ENCODE results near the gene MSI2.

Gene MSI2

DNA sequence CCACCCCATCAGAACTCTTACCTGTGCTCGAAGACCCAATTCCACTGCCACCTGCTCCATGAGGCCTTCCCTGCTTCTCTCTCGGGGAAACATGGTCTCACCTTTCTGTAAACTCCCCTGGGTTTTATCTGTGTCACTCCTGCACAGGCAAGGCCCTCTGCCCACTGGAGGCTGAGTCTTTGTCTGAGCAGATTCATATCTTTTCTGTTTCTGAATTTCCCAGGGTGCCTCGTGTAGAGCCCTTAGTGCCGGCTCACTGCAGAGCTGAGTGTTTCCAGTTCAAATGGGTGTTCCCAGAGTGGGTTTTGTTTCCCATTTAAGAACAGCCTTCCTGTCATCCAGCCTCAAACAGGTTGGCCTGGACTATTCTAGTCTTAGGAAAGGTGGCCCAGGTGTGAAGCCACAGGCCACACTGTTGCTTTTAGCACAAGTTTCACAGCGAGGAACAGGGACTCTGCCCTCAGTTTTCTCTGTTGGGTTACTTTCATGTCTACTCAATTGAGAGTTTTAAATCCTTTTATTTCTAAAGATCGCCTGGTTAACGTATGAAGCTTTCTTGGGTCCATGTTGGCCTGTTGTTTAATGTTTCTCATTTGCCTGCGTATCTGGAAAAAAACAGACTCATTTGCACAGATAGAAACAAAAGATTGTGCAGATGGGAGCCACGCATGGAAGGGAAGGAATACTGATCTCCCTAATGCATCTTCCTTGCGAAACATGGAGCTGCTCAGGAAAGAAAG lies 228.7 kb downstream of the MSI2 start:
- no peak overlapping the region for H2AFZ ChIP-seq (ENCODE audit: low read depth, low read length)
- no peak overlapping the region for H3K4me3 ChIP-seq (ENCODE audit: low read length)
- H3K4me1 ChIP-seq (ENCODE audit: insufficient read depth, low read length): peaks cover 28% of the 10 kb centered on the region
- H3K9me3 ChIP-seq (ENCODE audit: low read length): no peaks in the 10 kb centered on the region
- no peaks in the 10 kb centered on the region for H3K36me3 ChIP-seq (ENCODE audit: insufficient read depth, low read length)
- no peaks in the 10 kb centered on the region for H3K27me3 ChIP-seq (ENCODE audit: insufficient read depth, low read length)

GRCh38 chr17:57485566-57485865 lies 229.2 kb downstream of the MSI2 start:
- Histone ChIP-seq H3K27me3 (ENCODE audit: insufficient read depth, low read length) (no peaks in the 10 kb centered on the region), H2AFZ (ENCODE audit: low read depth, low read length) (no peak overlapping the region), H3K9me3 (ENCODE audit: low read length) (no peaks in the 10 kb centered on the region), H3K4me1 (ENCODE audit: insufficient read depth, low read length) (peaks cover 28% of the 10 kb centered on the region), H3K36me3 (ENCODE audit: insufficient read depth, low read length) (no peaks in the 10 kb centered on the region), H3K4me3 (ENCODE audit: low read length) (no peak overlapping the region)

GRCh38 chr17:57485916-57486881 lies 229.9 kb downstream of the MSI2 start:
- Histone ChIP-seq H2AFZ (ENCODE audit: low read depth, low read length) (no peak overlapping the region), H3K36me3 (ENCODE audit: insufficient read depth, low read length) (no peaks in the 10 kb centered on the region), H3K27me3 (ENCODE audit: insufficient read depth, low read length) (no peaks in the 10 kb centered on the region), H3K4me1 (ENCODE audit: insufficient read depth, low read length) (peaks cover 28% of the 10 kb centered on the region), H3K4me3 (ENCODE audit: low read length) (no peak overlapping the region), H3K9me3 (ENCODE audit: low read length) (no peaks in the 10 kb centered on the region)

- Histone ChIP-seq H3K27me3 (ENCODE audit: insufficient read depth, low read length) (no peaks in the 10 kb centered on the region), H3K4me1 (ENCODE audit: insufficient read depth, low read length) (peaks cover 28% of the 10 kb centered on the region), H3K36me3 (ENCODE audit: insufficient read depth, low read length) (no peaks in the 10 kb centered on the region), H3K9me3 (ENCODE audit: low read length) (no peaks in the 10 kb centered on the region), H2AFZ (ENCODE audit: low read depth, low read length) (no peak overlapping the region), H3K4me3 (ENCODE audit: low read length) (no peak overlapping the region)
These were observed 230.6 kb downstream of the MSI2 start for GRCh38 chr17:57486882-57487301.

DNA sequence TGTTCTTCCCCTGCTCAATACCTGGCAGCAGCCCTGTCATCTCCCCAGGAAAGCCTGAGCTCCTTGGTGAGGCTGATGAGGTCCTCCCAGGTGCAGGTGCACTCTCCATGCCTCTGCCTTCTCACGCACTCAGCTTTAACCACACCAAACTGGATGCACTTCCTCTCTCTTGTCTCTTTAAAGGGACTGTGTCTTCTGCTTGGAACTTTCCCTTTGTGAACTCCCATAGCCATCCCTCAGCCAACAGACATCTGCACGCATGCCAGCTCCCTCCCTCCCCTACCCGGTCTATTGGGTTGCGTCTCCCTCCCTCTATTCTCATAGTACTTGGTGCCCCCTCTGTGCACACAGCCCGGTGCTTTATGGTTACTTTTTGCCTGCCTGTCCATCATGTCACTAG lies 231.2 kb downstream of the MSI2 start:
- H2AFZ ChIP-seq (ENCODE audit: low read depth, low read length): no peak overlapping the region
- H3K4me3 ChIP-seq (ENCODE audit: low read length): no peak overlapping the region
- H3K4me1 ChIP-seq (ENCODE audit: insufficient read depth, low read length): peaks cover 23% of the 10 kb centered on the region
- H3K9me3 ChIP-seq (ENCODE audit: low read length): no peaks in the 10 kb centered on the region
- H3K36me3 ChIP-seq (ENCODE audit: insufficient read depth, low read length): no peaks in the 10 kb centered on the region
- no peaks in the 10 kb centered on the region for H3K27me3 ChIP-seq (ENCODE audit: insufficient read depth, low read length)

DNA sequence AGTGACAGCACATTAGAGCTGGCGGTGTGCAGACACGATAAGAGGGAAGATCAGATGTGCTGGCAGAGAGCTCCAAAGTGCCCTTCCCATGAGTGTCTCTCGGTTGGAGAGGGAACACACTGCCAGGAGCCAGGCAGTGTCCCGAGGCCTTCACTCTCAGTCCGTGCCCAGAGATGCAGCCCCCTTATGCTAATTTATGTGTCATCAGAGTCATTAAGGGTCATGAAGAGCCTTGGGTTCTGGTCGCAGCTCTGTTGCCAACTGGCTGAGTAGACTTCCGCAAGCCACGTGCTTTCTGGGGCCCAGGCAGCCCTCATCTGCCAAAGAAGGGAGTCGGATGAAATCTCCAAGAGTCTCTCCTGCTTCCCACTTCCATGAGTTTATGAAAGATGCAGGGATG lies 232.5 kb downstream of the MSI2 start:
- no peaks in the 10 kb centered on the region for H3K9me3 ChIP-seq (ENCODE audit: low read length)
- H3K27me3 ChIP-seq (ENCODE audit: insufficient read depth, low read length): no peaks in the 10 kb centered on the region
- H3K4me3 ChIP-seq (ENCODE audit: low read length): no peak overlapping the region
- no peak overlapping the region for H2AFZ ChIP-seq (ENCODE audit: low read depth, low read length)
- H3K4me1 ChIP-seq (ENCODE audit: insufficient read depth, low read length): peaks cover 23% of the 10 kb centered on the region
- no peaks in the 10 kb centered on the region for H3K36me3 ChIP-seq (ENCODE audit: insufficient read depth, low read length)

DNA sequence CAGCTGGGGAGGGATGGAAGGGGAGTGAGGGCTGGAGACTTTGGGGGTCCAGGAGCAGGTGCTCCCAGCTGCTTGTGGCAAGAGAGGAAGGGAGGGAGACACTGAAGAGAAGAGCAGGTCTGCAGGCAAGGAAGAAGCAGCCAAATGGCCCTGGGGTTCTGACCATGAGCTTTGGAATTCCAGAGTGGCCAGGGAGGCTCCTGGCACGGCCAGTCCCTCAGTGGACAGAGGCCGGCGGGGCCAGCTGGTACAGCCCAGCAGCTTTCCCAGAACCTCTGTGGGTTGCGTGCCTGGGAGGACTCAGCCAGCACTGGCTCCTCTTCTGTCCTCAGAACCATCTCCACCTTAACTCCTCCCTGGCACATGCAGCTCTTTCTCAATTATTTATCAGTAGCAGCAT lies 233.0 kb downstream of the MSI2 start:
- Histone ChIP-seq H3K27me3 (ENCODE audit: insufficient read depth, low read length) (no peaks in the 10 kb centered on the region), H3K36me3 (ENCODE audit: insufficient read depth, low read length) (no peaks in the 10 kb centered on the region), H3K4me1 (ENCODE audit: insufficient read depth, low read length) (peaks cover 23% of the 10 kb centered on the region), H3K9me3 (ENCODE audit: low read length) (no peaks in the 10 kb centered on the region), H2AFZ (ENCODE audit: low read depth, low read length) (no peak overlapping the region), H3K4me3 (ENCODE audit: low read length) (no peak overlapping the region)

DNA sequence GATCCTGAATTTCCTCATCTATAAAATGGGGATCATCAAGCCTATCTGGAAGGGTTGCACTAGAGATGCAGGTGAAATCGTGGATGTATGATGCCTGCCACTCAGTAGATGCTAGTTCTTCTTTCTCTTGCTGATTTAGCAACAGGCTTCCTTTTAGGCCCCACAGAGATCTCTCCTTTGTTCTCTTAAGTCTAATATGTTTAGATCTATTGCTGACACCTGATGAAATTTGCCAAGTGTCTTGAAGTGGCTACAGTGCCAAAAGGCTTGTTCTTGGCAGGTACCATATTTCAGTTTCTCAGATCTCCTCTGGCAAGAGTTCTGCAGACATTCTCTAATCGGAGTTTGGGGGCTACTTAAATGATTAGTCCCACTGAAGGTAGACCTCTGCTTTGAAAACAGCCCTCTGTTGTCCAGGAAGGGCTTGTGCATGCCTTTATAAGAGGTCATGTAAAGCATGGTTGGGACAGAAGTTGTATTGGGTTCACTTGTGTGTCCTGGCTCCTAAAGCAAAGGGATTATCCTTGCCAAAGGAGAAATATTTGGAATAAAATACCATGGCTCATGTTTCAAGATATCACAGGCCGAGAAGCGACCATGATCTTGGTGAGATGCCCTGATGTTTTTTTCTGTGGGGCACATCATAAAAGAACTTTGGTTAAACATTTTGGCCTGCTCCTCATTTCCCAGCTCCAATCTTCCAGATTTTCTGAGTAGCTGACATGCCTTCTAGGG lies 234.0 kb downstream of the MSI2 start:
- Histone ChIP-seq H3K4me3 (ENCODE audit: low read length) (no peak overlapping the region), H2AFZ (ENCODE audit: low read depth, low read length) (no peak overlapping the region), H3K36me3 (ENCODE audit: insufficient read depth, low read length) (no peaks in the 10 kb centered on the region), H3K4me1 (ENCODE audit: insufficient read depth, low read length) (peaks cover 23% of the 10 kb centered on the region), H3K27me3 (ENCODE audit: insufficient read depth, low read length) (no peaks in the 10 kb centered on the region), H3K9me3 (ENCODE audit: low read length) (no peaks in the 10 kb centered on the region)

- H3K27me3 ChIP-seq (ENCODE audit: insufficient read depth, low read length): no peaks in the 10 kb centered on the region
- H3K4me3 ChIP-seq (ENCODE audit: low read length): no peak overlapping the region
- no peaks in the 10 kb centered on the region for H3K9me3 ChIP-seq (ENCODE audit: low read length)
- H3K4me1 ChIP-seq (ENCODE audit: insufficient read depth, low read length): peaks cover 17% of the 10 kb centered on the region
- H2AFZ ChIP-seq (ENCODE audit: low read depth, low read length): no peak overlapping the region
- H3K36me3 ChIP-seq (ENCODE audit: insufficient read depth, low read length): no peaks in the 10 kb centered on the region
These were observed 234.6 kb downstream of the MSI2 start for GRCh38 chr17:57490890-57491289.

- no peaks in the 10 kb centered on the region for H3K9me3 ChIP-seq (ENCODE audit: low read length)
- no peaks in the 10 kb centered on the region for H3K36me3 ChIP-seq (ENCODE audit: insufficient read depth, low read length)
- H3K4me3 ChIP-seq (ENCODE audit: low read length): no peak overlapping the region
- H3K4me1 ChIP-seq (ENCODE audit: insufficient read depth, low read length): no peaks in the 10 kb centered on the region
- no peaks in the 10 kb centered on the region for H3K27me3 ChIP-seq (ENCODE audit: insufficient read depth, low read length)
- H2AFZ ChIP-seq (ENCODE audit: low read depth, low read length): no peak overlapping the region
These were observed 236.8 kb downstream of the MSI2 start for GRCh38 chr17:57493171-57493570.

DNA sequence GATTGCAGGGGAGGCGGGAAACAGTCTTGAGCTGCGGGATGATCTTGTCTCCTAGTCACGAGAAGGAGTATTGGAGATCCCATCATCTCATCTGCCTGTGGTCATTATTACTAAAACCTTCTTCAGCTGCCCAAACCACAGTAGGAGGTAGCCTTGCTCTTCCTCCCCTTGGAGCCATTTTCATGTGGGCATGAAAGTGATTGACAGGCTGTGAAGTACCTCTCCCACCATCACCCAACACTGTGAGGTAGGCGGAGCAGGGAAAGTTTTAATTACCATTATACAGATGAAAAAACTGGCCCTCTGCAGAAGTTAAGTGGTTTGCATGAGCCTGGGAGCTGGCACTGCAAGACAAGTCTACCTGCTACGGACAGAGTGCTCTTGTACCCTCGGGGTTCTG lies 237.3 kb downstream of the MSI2 start:
- H3K4me1 ChIP-seq (ENCODE audit: insufficient read depth, low read length): no peaks in the 10 kb centered on the region
- no peaks in the 10 kb centered on the region for H3K27me3 ChIP-seq (ENCODE audit: insufficient read depth, low read length)
- H3K36me3 ChIP-seq (ENCODE audit: insufficient read depth, low read length): no peaks in the 10 kb centered on the region
- H3K4me3 ChIP-seq (ENCODE audit: low read length): no peak overlapping the region
- H3K9me3 ChIP-seq (ENCODE audit: low read length): peaks cover 2% of the 10 kb centered on the region
- H2AFZ ChIP-seq (ENCODE audit: low read depth, low read length): no peak overlapping the region

GRCh38 chr17:57494443-57494842 lies 238.1 kb downstream of the MSI2 start:
- Histone ChIP-seq H3K4me1 (ENCODE audit: insufficient read depth, low read length) (no peaks in the 10 kb centered on the region), H3K36me3 (ENCODE audit: insufficient read depth, low read length) (no peaks in the 10 kb centered on the region), H3K9me3 (ENCODE audit: low read length) (peaks cover 2% of the 10 kb centered on the region), H2AFZ (ENCODE audit: low read depth, low read length) (no peak overlapping the region), H3K4me3 (ENCODE audit: low read length) (no peak overlapping the region), H3K27me3 (ENCODE audit: insufficient read depth, low read length) (no peaks in the 10 kb centered on the region)

DNA sequence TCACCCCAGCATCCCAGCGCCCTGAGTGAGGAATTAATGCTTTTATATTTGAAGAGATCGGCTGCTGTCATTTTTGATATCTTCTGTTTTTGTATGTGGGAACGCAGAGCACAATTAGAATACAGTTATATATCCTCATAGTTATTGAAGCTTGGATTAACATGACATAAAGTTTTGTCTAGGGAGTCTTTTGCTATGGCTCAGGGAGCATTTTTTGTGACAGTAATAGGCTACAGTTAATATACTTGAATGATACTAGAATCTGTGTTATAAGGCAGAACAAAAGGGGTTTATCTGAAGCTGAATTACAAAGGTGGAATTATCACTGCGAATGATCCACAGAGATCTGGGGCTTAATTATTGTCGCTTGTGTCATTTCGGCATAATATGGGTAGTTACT lies 239.4 kb downstream of the MSI2 start:
- H3K27me3 ChIP-seq (ENCODE audit: insufficient read depth, low read length): no peaks in the 10 kb centered on the region
- H3K36me3 ChIP-seq (ENCODE audit: insufficient read depth, low read length): no peaks in the 10 kb centered on the region
- H3K4me3 ChIP-seq (ENCODE audit: low read length): no peak overlapping the region
- H3K9me3 ChIP-seq (ENCODE audit: low read length): peaks cover 2% of the 10 kb centered on the region
- no peaks in the 10 kb centered on the region for H3K4me1 ChIP-seq (ENCODE audit: insufficient read depth, low read length)
- H2AFZ ChIP-seq (ENCODE audit: low read depth, low read length): no peak overlapping the region
